ENCODE data around the gene TMEM132C.
"Not testable (repeated sequence)": the region's sequence is repeated elsewhere in the genome, so short reads cannot be mapped to it uniquely, and the experiment has no call there.

The TMEM132C gene

GRCh38 chr12:128603573-128604115 lies 336.7 kb downstream of the TMEM132C start:
- in situ Hi-C loops (cut with HindIII; ENCODE audit: low sequenced_read_pairs), result no loop called here

DNA sequence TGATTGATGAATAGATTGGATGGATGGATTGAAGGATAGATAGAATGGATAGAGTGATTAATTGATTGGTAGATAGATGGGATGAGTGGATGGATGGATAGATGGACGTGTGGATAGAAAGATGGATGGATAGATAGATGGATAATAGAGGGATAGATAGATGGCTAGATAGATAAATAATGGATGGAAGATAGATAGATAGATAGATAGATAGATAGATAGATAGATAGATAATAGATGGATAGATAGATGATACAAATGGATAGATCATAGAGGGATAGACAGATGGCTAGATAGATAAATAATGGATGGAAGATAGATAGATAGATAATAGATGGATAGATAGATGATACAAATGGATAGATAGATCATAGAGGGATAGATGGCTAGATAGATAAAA lies 337.2 kb downstream of the TMEM132C start:
- in situ Hi-C loops (cut with HindIII; ENCODE audit: low sequenced_read_pairs), result not testable (repeated sequence)

DNA sequence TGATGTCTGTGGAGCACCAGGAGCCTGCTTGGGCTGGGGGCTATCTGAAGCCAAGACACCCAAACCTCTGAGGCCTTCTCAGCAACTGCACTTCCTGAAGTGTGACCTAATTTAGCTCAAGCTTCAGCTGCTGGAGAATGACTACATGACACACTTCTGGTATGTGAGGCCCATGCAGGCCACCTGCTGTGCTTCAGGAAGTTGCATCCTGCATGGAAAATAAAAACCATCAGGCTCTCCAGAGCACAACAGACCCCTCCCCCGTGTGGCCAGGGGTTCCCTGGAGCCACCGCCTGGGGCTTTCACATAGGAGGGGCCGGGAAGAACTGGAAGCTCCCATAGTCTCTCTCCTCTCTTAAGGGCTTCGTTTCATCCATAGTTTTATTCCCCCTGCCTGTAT lies 339.1 kb downstream of the TMEM132C start:
- in situ Hi-C loops (cut with HindIII; ENCODE audit: low sequenced_read_pairs), result no loop called here

DNA sequence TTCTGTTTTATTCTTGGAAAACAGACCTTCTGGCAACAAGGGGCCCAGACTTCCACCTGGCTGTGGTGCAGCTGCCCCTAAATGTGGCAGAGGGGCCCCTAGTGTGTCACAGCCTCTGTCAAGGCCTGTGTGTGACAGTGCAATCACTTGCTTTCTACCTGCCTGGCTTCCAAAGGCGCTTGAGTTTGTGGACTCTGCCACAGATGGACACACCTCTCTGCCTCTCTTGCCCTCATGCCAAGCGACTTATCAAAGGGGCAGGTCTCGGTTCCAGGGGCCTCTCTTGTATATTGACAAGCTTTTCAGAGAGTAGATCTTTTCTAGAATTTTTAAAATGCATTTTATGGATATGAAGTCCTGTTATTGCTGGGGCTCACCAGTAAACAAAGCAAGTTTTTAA lies 339.6 kb downstream of the TMEM132C start:
- in situ Hi-C loops (cut with HindIII; ENCODE audit: low sequenced_read_pairs), result no loop called here

DNA sequence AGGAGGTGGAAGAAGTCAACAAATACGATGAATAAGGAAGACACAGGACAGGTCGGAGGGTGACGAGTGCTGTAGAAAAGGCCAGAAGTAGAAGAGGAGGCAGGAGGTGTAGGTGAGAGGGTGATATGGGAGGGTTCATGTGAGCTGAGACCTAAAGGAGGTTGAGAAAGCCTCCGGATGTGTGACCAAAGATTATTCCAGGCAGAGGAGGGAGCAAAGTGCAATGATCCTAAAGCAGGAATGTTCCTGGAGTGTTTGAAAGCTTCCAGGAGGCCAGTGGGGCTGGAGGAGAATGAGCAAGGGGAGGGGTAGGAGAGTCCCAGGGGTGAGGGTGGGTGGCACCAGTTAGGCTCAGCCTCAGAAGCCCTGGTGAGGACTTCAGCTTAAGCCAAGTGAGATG lies 340.0 kb downstream of the TMEM132C start:
- in situ Hi-C loops (cut with HindIII; ENCODE audit: low sequenced_read_pairs), result no loop called here

- in situ Hi-C loops (cut with HindIII; ENCODE audit: low sequenced_read_pairs), result no loop called here
Observed at GRCh38 chr12:128607641-128608040, 340.7 kb downstream of the TMEM132C start.

DNA sequence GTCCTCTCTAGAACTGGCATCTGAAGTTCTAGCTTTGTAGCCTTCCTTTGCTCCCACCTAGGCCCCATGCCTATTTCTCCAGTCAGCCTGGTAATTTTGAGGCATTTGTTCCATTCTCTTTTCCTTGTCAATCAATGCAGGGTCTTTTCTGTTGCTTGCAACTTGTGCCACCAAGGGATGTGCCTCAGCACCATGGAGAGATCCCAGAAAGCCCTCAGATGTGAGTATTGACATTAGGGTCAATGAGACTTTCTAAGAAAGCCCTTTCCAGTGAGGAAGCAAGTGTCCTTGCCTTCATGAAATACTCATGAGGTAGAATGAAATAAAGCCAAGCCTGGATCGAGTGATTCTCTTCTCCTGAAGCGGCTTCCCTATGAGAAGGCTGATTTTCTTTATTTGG lies 342.9 kb downstream of the TMEM132C start:
- in situ Hi-C loops (cut with HindIII; ENCODE audit: low sequenced_read_pairs), result no loop called here

- in situ Hi-C loops (cut with HindIII; ENCODE audit: low sequenced_read_pairs), result no loop called here
Observed at GRCh38 chr12:128611736-128612135, 344.8 kb downstream of the TMEM132C start.

DNA sequence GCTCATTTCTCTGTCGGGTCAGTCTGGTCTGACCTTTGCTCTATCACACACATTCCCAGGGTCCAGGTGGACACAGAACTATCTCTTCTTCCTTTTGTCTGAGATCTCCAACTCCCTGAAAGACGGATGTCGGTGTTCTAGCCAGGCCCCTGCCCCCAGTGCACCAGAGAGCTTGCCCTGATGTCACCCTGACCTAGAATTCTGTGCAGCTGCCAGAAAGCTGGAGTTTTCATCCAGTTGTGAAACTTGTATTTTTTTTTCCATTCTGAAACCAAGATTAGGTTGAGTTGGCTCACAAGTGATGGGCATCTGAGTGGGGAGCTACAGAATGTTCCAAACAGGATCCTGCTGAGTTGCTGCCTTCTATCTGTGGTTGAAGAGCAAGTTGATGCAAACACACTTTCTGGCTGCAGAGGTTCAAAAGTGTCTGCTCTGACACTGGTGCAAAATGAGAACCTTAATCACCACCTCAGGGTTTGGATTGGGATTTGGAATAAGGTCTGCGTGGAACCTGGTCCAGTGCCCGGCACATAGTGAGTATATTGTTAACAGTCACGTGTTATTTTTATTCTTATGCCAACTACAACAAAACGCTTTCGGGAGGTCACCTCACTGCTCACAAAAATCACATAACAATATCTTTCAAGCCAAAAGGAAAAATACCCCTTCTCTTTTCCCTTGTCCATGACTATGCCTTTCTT lies 345.3 kb downstream of the TMEM132C start:
- in situ Hi-C loops (cut with HindIII; ENCODE audit: low sequenced_read_pairs), result no loop called here

DNA sequence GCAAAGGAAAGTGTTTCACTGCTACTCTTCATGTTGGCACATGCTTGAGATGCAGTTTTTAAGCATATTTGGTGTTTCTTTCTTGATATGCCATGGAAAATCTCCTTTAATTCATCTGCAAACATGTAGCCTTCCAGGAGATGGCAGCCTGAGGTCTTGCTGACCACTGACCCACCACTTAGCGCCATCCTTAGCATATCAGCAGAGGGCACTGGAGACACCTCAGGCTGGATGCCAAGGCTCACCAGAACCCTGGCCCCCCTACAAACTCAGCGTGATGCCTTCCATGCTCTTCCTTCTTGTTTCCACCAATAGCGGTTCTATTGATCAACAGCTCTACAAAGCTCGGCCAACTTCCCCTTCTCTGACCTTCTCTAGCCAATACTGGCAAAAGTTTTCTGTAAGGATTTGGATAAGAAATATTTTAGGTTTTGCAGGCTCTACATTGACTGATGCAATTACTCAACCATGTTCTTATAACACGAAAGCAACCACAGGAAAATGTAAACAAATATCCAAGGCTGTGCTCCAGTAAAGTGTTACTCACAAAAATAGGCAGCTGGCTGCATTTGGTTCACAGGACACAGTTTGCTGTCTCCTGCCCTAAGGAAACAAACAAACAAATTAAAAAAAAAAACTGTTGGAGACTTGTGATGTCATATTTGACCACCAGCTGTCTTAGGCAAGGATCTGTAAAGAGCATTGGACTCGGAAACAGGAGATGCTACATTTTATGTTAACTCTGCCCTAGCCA lies 347.0 kb downstream of the TMEM132C start:
- in situ Hi-C loops (cut with HindIII; ENCODE audit: low sequenced_read_pairs), result no loop called here

GRCh38 chr12:128617304-128617833 lies 350.4 kb downstream of the TMEM132C start:
- in situ Hi-C loops (cut with HindIII; ENCODE audit: low sequenced_read_pairs), result loop anchor here (5.0 kb wide), 2 partner anchors 55 to 75 kb away; no protein-coding TSS in a partner anchor

GRCh38 chr12:128619263-128619662 lies 352.3 kb downstream of the TMEM132C start:
- in situ Hi-C loops (cut with HindIII; ENCODE audit: low sequenced_read_pairs), result loop anchor here (5.0 kb wide), 2 partner anchors 57 to 73 kb away; no protein-coding TSS in a partner anchor

DNA sequence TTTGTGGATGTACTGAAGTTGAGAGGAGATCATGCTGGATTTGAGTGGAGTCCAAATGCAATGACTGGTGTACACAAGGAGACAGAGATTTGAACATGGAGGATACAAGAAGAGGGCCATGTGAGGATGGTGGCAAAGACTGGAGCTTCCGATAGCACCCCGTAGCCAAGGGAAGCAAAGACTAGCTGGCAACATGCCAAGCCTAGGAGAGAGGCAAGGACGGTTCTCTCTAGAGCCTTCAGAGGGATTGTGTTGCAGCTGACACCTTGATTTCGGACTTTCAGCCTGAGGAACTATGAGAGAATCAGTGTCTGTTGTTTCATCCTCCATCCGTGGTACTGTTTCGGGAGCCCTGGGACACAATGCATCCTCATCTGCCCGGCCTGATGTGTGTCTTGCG lies 354.3 kb downstream of the TMEM132C start:
- in situ Hi-C loops (cut with HindIII; ENCODE audit: low sequenced_read_pairs), result no loop called here

- in situ Hi-C loops (cut with HindIII; ENCODE audit: low sequenced_read_pairs), result no loop called here
Observed at GRCh38 chr12:128623748-128624147, 356.8 kb downstream of the TMEM132C start.

GRCh38 chr12:128626808-128627320 lies 359.9 kb downstream of the TMEM132C start:
- in situ Hi-C loops (cut with HindIII; ENCODE audit: low sequenced_read_pairs), result no loop called here

GRCh38 chr12:128627659-128628058 lies 360.7 kb downstream of the TMEM132C start:
- in situ Hi-C loops (cut with HindIII; ENCODE audit: low sequenced_read_pairs), result no loop called here

DNA sequence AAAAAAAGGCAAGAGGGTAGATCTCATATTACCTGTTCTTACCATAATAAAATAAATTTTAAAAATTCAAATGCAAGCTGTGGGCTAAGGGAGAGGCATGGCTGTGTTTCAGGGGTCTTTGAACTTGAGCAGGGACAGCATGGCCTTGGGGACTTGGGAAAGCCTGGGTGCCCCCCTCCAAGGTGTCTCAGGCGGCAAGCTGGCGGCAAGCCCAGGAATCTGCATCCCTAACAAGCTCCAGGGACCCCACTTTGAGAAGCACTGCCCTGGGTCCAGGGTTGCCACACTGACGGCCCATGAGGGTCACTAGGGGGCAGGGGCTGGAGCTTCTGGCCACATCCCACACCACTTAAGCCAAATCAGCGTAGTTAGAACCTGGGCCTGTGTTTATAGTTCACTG lies 363.0 kb downstream of the TMEM132C start:
- in situ Hi-C loops (cut with HindIII; ENCODE audit: low sequenced_read_pairs), result no loop called here

DNA sequence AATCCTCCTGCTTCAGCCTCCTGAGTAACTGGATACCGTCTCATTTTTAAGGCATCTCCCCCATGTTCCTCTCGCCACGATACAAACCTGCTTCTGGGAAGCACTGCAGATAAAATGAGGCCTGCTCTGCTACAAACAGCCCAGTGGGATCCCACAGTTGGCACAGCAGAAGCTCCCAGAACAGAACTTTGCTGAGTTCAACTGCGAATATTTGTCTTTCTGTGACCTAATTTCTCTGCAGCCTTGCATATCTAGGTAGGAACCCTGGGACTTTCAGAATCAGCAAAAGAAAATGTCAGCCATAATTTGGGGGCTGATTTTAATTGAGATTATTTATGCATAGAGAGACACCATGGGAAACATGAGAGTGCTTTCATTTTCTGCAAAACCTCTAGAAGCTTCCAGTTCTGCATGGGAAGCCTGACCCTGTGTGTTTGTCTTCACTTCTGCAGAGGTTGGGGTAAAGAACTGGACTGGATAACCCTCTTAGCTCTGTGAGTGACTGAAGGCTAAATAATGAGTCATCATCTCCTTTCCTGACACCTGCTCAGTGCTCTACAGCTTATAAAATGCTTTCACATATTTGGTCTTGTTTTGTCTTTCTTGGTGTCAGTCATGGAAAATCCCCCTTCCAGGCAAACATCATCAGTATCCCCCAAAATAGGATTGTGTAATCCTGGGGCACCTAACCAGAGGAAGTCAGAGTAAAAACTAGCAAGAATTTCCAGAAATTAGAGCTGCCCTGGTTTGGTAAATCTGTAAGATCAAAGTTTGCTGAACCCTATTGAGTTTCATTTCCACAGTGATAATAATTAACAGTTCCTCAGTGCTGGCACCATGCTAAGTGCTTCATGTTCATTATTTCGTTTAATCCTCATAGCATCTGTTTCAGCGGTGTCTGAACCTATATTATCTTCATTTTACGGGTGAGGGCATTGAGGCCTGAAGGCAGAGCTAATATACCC lies 371.0 kb downstream of the TMEM132C start:
- in situ Hi-C loops (cut with HindIII; ENCODE audit: low sequenced_read_pairs), result no loop called here

GRCh38 chr12:128639089-128639488 lies 372.1 kb downstream of the TMEM132C start:
- in situ Hi-C loops (cut with HindIII; ENCODE audit: low sequenced_read_pairs), result no loop called here

GRCh38 chr12:128643155-128643554 lies 376.2 kb downstream of the TMEM132C start:
- in situ Hi-C loops (cut with HindIII; ENCODE audit: low sequenced_read_pairs), result no loop called here
